Measurements from ENCODE around the gene FOLR1. TPM values are rescaled to one million over a fixed set of nuclear protein-coding genes. Genes with fewer than 3 reads are reported as not detected.
"Not testable (repeated sequence)": the region's sequence is repeated elsewhere in the genome, so short reads cannot be mapped to it uniquely, and the experiment has no call there.

The FOLR1 gene
- total RNA-seq, 2 donors from 2014 or later = 0.52 to 3.0 TPM

DNA sequence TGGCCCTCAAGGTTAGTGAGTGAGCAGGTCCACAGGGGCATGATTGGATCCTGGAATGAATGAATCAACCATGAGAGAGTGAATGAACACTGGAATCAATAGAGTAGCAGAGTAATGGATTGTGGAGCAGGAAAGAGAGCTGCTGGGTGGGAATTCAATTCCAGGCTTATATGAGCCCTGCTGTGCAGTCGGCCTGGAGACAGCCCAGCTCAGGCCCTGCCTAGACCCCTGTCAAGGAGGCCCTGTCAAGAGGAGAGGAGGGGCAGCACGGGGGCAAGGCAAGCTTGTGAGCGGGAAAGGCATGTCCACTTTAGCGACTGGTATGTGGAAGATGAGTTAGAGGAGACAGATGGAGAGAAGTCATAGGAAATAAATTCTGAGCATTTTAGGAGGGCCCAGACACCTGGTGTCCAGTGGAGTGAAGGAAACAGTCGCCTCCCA, 1.3 kb upstream of the FOLR1 start:
- no peaks in the 10 kb centered on the region for H3K9me3 ChIP-seq
- no peak overlapping the region for H3K27ac ChIP-seq
- H3K4me3 ChIP-seq = no peak overlapping the region
- intact Hi-C loops (cut with DNase I) = no loop called here
- DNase-seq (no peak), ATAC-seq (no peak)
- WGBS, 2 donors = 77% methylated on average over 5 of the region's 5 CpGs
- TF ChIP-seq, protein P1, sequence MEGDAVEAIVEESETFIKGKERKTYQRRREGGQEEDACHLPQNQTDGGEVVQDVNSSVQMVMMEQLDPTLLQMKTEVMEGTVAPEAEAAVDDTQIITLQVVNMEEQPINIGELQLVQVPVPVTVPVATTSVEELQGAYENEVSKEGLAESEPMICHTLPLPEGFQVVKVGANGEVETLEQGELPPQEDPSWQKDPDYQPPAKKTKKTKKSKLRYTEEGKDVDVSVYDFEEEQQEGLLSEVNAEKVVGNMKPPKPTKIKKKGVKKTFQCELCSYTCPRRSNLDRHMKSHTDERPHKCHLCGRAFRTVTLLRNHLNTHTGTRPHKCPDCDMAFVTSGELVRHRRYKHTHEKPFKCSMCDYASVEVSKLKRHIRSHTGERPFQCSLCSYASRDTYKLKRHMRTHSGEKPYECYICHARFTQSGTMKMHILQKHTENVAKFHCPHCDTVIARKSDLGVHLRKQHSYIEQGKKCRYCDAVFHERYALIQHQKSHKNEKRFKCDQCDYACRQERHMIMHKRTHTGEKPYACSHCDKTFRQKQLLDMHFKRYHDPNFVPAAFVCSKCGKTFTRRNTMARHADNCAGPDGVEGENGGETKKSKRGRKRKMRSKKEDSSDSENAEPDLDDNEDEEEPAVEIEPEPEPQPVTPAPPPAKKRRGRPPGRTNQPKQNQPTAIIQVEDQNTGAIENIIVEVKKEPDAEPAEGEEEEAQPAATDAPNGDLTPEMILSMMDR (IDR thresholded peaks at IDR 0.05) = no peak
- no peak for TF ChIP-seq POLR2A (IDR thresholded peaks at IDR 0.05)
- no peaks in the 10 kb centered on the region for H3K27me3 ChIP-seq
- peaks cover 10% of the 10 kb centered on the region for H3K4me1 ChIP-seq
- H3K36me3 ChIP-seq (replicated peaks in 1 of 2; ENCODE audit: insufficient read depth in 1 of 2, low read depth in 2 of 2) = no peaks in the 10 kb centered on the region

DNA sequence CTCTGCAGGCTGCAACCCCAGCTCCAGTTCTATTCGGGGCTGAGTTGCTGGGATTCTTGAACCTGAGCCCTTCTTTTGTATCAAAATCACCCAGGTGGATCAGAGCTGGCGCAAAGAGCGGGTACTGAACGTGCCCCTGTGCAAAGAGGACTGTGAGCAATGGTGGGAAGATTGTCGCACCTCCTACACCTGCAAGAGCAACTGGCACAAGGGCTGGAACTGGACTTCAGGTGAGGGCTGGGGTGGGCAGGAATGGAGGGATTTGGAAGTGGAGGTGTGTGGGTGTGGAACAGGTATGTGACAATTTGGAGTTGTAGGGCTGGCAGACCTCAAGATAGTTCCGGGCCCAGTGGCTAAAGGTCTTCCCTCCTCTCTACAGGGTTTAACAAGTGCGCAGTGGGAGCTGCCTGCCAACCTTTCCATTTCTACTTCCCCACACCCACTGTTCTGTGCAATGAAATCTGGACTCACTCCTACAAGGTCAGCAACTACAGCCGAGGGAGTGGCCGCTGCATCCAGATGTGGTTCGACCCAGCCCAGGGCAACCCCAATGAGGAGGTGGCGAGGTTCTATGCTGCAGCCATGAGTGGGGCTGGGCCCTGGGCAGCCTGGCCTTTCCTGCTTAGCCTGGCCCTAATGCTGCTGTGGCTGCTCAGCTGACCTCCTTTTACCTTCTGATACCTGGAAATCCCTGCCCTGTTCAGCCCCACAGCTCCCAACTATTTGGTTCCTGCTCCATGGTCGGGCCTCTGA, 3.8 kb downstream of the FOLR1 start:
- Histone ChIP-seq H3K27ac (no peak overlapping the region), H3K9me3 (no peaks in the 10 kb centered on the region), H3K27me3 (no peaks in the 10 kb centered on the region), H3K36me3 (replicated peaks in 1 of 2; ENCODE audit: insufficient read depth in 1 of 2, low read depth in 2 of 2) (no peaks in the 10 kb centered on the region), H3K4me3 (no peak overlapping the region), H3K4me1 (no peaks in the 10 kb centered on the region)
- intact Hi-C loops (cut with DNase I) = no loop called here
- ATAC-seq (no peak), DNase-seq (no peak)
- WGBS, 2 donors = 76 to 77% methylated on average over 10 to 12 of the region's 12 CpGs
- TF ChIP-seq, protein P1 (IDR thresholded peaks at IDR 0.05) = no peak
- no peak for TF ChIP-seq POLR2A (IDR thresholded peaks at IDR 0.05)

DNA sequence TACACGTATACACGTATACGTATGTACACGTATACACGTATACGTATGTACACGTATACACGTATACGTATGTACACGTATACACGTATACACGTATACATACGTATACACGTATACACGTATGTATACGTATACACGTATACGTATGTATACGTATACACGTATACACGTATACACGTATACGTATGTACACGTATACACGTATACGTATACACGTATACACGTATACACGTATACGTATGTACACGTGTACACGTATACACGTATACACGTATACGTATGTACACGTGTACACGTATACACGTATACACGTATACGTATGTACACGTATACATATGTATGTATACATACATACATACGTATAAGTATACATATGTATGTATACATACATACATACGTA, 9.5 kb downstream of the FOLR1 start:
- H3K27ac ChIP-seq; H3K4me3 ChIP-seq; ATAC-seq; H3K36me3 ChIP-seq (replicated peaks in 1 of 2; ENCODE audit: insufficient read depth in 1 of 2, low read depth in 2 of 2); H3K4me1 ChIP-seq; H3K9me3 ChIP-seq; DNase-seq; intact Hi-C loops (cut with DNase I); H3K27me3 ChIP-seq: not testable (repeated sequence)
- WGBS, 2 donors = 88 to 90% methylated on average over 43 of the region's 43 CpGs

DNA sequence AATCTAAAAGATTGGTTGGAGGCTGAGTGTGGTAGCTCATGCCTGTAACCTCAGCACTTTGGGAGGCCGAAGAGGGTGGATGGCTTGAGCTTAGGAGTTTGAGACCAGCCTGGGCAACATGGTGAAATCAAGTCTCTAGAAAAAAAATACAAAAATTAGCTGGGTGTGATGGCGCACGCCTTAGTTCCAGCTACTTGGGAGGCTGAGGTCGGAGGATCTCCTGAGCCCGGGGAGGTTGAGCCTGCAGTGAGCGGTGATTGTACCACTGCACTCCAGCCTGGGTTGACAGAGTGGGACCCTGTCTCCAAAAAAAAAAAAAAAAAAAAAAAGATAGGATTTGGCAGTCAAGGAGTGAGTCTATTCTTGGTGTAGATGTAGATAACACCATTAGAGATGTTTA, 10.6 kb downstream of the FOLR1 start:
- intact Hi-C loops (cut with DNase I) = no loop called here
- ATAC-seq (no peak), DNase-seq (no peak)
- Histone ChIP-seq H3K27ac (no peak overlapping the region), H3K36me3 (replicated peaks in 1 of 2; ENCODE audit: insufficient read depth in 1 of 2, low read depth in 2 of 2) (no peaks in the 10 kb centered on the region), H3K9me3 (no peaks in the 10 kb centered on the region), H3K27me3 (no peaks in the 10 kb centered on the region), H3K4me1 (no peaks in the 10 kb centered on the region), H3K4me3 (no peak overlapping the region)
- 90 to 97% methylated on average over 6 of the region's 6 CpGs for WGBS, 2 donors
- TF ChIP-seq, protein P1 (IDR thresholded peaks at IDR 0.05) = no peak
- TF ChIP-seq POLR2A (IDR thresholded peaks at IDR 0.05) = no peak

DNA sequence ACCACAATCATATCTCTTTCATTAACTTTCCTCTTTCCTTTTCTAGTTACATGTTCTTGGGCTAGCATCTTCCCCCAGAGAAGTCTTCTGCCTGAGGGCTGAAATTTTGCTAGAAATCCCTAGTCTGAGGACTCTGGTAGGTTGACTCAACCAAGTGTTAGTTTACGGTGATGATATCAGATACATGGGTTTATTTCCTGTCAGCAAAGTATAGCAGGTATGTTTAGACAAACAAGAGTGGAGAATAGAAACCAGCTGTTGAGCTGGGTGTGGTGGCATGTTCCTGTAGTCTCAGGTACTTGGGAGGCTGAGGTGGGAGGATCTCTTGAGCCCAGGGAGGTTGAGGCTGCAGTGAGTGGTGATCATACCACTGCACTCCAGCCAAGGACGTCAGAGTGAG, 11.2 kb downstream of the FOLR1 start:
- TF ChIP-seq, protein P1 (IDR thresholded peaks at IDR 0.05) = no peak
- no peak for TF ChIP-seq POLR2A (IDR thresholded peaks at IDR 0.05)
- H3K36me3 ChIP-seq (replicated peaks in 1 of 2; ENCODE audit: insufficient read depth in 1 of 2, low read depth in 2 of 2) = no peaks in the 10 kb centered on the region
- 63 to 75% methylated on average over 2 of the region's 2 CpGs for WGBS, 2 donors
- intact Hi-C loops (cut with DNase I) = no loop called here
- H3K9me3 ChIP-seq = no peaks in the 10 kb centered on the region
- DNase-seq (no peak), ATAC-seq (no peak)
- no peaks in the 10 kb centered on the region for H3K27me3 ChIP-seq
- H3K4me1 ChIP-seq = no peaks in the 10 kb centered on the region
- H3K4me3 ChIP-seq = no peak overlapping the region
- H3K27ac ChIP-seq = no peak overlapping the region

All from body of pancreas (tissue), 4 donors.